Measurements from ENCODE around the gene BHLHE23. TPM values are rescaled to one million over a fixed set of nuclear protein-coding genes. Genes with fewer than 3 reads are reported as not detected.

The BHLHE23 gene
- total RNA-seq, 5 donors from 2014 or later (not counting 1 experiment from before 2014, with no cell fraction given): not detected

DNA sequence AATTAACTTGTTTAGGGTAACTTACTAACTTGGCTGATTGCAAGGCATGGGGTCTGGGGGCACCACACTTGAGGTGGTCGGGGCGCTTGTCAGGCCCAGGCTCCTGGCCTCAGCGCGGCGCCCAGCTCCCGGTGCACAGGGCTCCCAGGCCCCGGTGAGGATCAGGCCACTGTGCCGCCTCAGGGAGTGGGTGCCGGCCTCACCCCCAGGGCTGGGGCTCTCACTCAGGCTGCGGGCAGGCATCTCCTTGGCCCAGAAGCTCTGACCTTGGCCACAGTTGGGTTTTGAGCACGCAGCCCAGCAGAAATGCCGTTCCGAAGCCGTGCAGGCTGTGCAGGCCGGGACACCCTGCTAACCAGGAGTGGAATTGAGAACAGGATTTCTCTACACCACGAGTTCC, 37.8 kb upstream of the BHLHE23 start:
- H3K27ac ChIP-seq (ENCODE audit: low read length): no peak overlapping the region
- no peaks in the 10 kb centered on the region for H3K36me3 ChIP-seq (ENCODE audit: control insufficient read depth in 2 of 2, extremely low read depth in 1 of 2, insufficient read depth in 1 of 2, low read length in 1 of 2)
- H3K27me3 ChIP-seq (replicated peaks in 1 of 2; ENCODE audit: control insufficient read depth in 2 of 2, extremely low read depth in 1 of 2, insufficient read depth in 2 of 2, low read length in 1 of 2): peaks cover 0 to 40% of the 10 kb centered on the region in 2 experiments
- Mint-ChIP-seq H3K27me3 (peaks cover 13 to 45% of the 10 kb centered on the region in 2 donors), H3K36me3 (no peaks in the 10 kb centered on the region), H3K4me3 (no peak overlapping the region), H3K4me1 (no peaks in the 10 kb centered on the region), H3K9me3 (no peaks in the 10 kb centered on the region), H3K27ac (no peak overlapping the region)
- 89% methylated on average over 16 of the region's 16 CpGs for WGBS (ENCODE audit: insufficient coverage)
- CTCF ChIA-PET: no interaction called here
- ATAC-seq (replicated peaks in 1 of 4): no peak
- H3K4me3 ChIP-seq (ENCODE audit: control insufficient read depth in 1 of 2, extremely low read depth in 1 of 2, low read length in 1 of 2): no peak overlapping the region
- no peaks in the 10 kb centered on the region for H3K9me3 ChIP-seq
- DNase-seq: no peak
- H3K4me1 ChIP-seq (ENCODE audit: control insufficient read depth in 1 of 2, extremely low read depth in 1 of 2, insufficient read depth in 2 of 2, low read length in 2 of 2): no peaks in the 10 kb centered on the region
- POLR2A ChIA-PET: no interaction called here

DNA sequence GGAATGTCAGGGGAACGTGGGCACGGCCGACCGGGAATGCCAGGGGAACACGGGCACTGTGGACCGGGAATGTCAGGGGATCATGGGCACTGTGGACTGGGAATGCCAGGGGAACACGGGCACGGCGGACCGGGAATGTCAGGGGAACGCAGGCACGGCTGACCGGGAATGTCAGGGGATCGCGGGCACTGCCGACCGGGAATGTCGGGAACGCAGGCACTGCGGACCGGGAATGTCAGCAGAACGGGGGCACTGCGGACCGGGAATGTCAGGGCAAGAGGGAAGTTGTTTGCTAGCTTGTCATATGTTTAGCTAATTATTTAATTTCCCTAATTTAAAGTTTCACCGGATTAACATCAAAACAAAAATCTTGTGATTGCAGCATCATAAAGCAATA, 37.4 kb upstream of the BHLHE23 start:
- no peaks in the 10 kb centered on the region for H3K9me3 ChIP-seq
- H3K4me3 Mint-ChIP-seq: no peak overlapping the region
- no peaks in the 10 kb centered on the region for H3K36me3 ChIP-seq (ENCODE audit: control insufficient read depth in 2 of 2, extremely low read depth in 1 of 2, insufficient read depth in 1 of 2, low read length in 1 of 2)
- peaks cover 0 to 39% of the 10 kb centered on the region in 2 experiments for H3K27me3 ChIP-seq (replicated peaks in 1 of 2; ENCODE audit: control insufficient read depth in 2 of 2, extremely low read depth in 1 of 2, insufficient read depth in 2 of 2, low read length in 1 of 2)
- no peaks in the 10 kb centered on the region for H3K9me3 Mint-ChIP-seq
- H3K27me3 Mint-ChIP-seq: peaks cover 13 to 47% of the 10 kb centered on the region in 2 donors
- no peak overlapping the region for H3K27ac Mint-ChIP-seq
- DNase-seq (no peak), ATAC-seq (replicated peaks in 1 of 4) (no peak)
- H3K36me3 Mint-ChIP-seq: no peaks in the 10 kb centered on the region
- POLR2A ChIA-PET: no interaction called here
- CTCF ChIA-PET: no interaction called here
- H3K4me3 ChIP-seq (ENCODE audit: control insufficient read depth in 1 of 2, extremely low read depth in 1 of 2, low read length in 1 of 2): no peak overlapping the region
- H3K4me1 ChIP-seq (ENCODE audit: control insufficient read depth in 1 of 2, extremely low read depth in 1 of 2, insufficient read depth in 2 of 2, low read length in 2 of 2): no peaks in the 10 kb centered on the region
- no peak overlapping the region for H3K27ac ChIP-seq (ENCODE audit: low read length)
- WGBS (ENCODE audit: insufficient coverage): 91% methylated on average over 21 of the region's 25 CpGs
- H3K4me1 Mint-ChIP-seq: no peaks in the 10 kb centered on the region

DNA sequence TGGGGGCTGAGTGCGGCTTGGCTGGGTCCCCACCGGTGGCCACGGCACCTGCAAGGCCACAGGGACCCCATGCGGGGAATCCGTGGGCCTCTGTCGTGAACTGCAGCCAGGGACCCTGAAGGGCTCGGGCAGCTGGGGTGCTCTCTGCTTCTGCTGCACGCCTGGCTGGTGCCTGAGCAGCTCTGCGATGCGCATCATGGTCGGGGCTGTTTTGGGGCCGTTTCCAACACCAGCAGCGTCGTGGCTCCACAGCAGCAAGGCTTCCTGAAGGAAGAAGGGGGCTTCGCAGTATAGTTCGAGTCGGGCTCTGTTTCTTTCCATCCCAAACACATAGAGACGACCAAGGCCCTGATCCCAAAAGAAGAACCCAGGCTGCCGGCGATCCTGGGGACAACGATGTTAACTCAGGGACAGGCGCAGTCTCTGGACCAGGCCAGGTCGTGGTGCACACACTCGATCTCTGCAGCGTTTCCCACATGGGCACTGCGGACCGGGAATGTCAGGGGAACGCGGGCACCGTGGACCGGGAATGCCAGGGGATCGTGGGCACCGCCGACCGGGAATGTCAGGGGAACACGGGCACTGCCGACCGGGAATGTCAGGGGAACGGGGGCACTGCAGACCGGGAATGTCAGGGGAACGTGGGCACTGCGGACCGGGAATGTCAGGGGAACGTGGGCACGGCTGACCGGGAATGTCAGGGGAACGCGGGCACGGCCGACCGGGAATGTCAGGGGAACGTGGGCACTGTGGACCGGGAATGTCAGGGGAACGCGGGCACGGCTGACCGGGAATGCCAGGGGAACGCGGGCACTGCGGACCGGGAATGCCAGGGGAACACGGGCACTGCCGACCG, 36.8 kb upstream of the BHLHE23 start:
- no peaks in the 10 kb centered on the region for H3K4me1 Mint-ChIP-seq
- POLR2A ChIA-PET: no interaction called here
- CTCF ChIA-PET: no interaction called here
- H3K27ac ChIP-seq (ENCODE audit: low read length): no peak overlapping the region
- peaks cover 0 to 38% of the 10 kb centered on the region in 2 experiments for H3K27me3 ChIP-seq (replicated peaks in 1 of 2; ENCODE audit: control insufficient read depth in 2 of 2, extremely low read depth in 1 of 2, insufficient read depth in 2 of 2, low read length in 1 of 2)
- no peaks in the 10 kb centered on the region for H3K36me3 ChIP-seq (ENCODE audit: control insufficient read depth in 2 of 2, extremely low read depth in 1 of 2, insufficient read depth in 1 of 2, low read length in 1 of 2)
- DNase-seq (no peak), ATAC-seq (replicated peaks in 1 of 4) (no peak)
- WGBS (ENCODE audit: insufficient coverage): 88% methylated on average over 60 of the region's 64 CpGs
- no peaks in the 10 kb centered on the region for H3K9me3 Mint-ChIP-seq
- H3K27me3 Mint-ChIP-seq: peaks cover 13 to 47% of the 10 kb centered on the region in 2 donors
- no peak overlapping the region for H3K4me3 ChIP-seq (ENCODE audit: control insufficient read depth in 1 of 2, extremely low read depth in 1 of 2, low read length in 1 of 2)
- H3K4me1 ChIP-seq (ENCODE audit: control insufficient read depth in 1 of 2, extremely low read depth in 1 of 2, insufficient read depth in 2 of 2, low read length in 2 of 2): no peaks in the 10 kb centered on the region
- no peak overlapping the region for H3K27ac Mint-ChIP-seq
- H3K4me3 Mint-ChIP-seq: no peak overlapping the region
- H3K36me3 Mint-ChIP-seq: no peaks in the 10 kb centered on the region
- H3K9me3 ChIP-seq: no peaks in the 10 kb centered on the region

DNA sequence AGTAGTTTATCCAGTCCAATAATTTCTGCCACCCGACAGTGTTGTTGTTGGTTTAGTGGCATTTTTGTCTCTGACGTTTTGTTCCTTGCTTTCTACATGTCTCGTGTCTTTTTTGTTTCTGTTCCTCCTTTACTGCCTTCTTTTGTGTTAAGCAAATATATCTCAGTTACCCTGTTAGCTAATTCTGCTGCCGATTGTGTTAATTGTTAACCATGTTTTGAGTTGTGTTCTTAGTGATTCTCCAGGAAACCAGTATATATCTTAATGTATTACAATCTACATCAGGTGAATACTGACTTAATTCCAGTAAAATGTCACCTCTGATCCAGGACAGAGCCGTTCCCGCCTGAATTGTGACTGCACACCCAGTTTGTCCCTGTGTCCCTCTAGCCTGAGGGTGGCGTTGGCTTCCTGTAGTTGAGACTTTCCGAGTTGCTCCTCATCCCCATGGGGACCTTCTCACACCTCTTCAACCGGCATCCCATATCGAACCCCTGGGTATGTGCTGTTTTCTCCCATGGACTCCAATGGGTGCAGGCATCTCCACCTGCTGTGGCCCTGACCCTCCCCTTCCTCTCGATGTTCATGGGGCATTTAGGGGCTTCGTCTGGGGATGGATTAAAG, 35.8 kb upstream of the BHLHE23 start:
- peaks cover 13 to 47% of the 10 kb centered on the region in 2 donors for H3K27me3 Mint-ChIP-seq
- Histone ChIP-seq H3K36me3 (ENCODE audit: control insufficient read depth in 2 of 2, extremely low read depth in 1 of 2, insufficient read depth in 1 of 2, low read length in 1 of 2) (no peaks in the 10 kb centered on the region), H3K9me3 (no peaks in the 10 kb centered on the region), H3K4me1 (ENCODE audit: control insufficient read depth in 1 of 2, extremely low read depth in 1 of 2, insufficient read depth in 2 of 2, low read length in 2 of 2) (no peaks in the 10 kb centered on the region), H3K4me3 (ENCODE audit: control insufficient read depth in 1 of 2, extremely low read depth in 1 of 2, low read length in 1 of 2) (no peak overlapping the region), H3K27ac (ENCODE audit: low read length) (no peak overlapping the region), H3K27me3 (replicated peaks in 1 of 2; ENCODE audit: control insufficient read depth in 2 of 2, extremely low read depth in 1 of 2, insufficient read depth in 2 of 2, low read length in 1 of 2) (peaks cover 0 to 36% of the 10 kb centered on the region in 2 experiments)
- H3K9me3 Mint-ChIP-seq: no peaks in the 10 kb centered on the region
- no peak overlapping the region for H3K27ac Mint-ChIP-seq
- CTCF ChIA-PET: no interaction called here
- H3K4me1 Mint-ChIP-seq: no peaks in the 10 kb centered on the region
- no peak for DNase-seq
- POLR2A ChIA-PET: no interaction called here
- WGBS (ENCODE audit: insufficient coverage): 69% methylated on average over 6 of the region's 12 CpGs
- ATAC-seq (replicated peaks in 1 of 4): no peak
- no peaks in the 10 kb centered on the region for H3K36me3 Mint-ChIP-seq
- no peak overlapping the region for H3K4me3 Mint-ChIP-seq

DNA sequence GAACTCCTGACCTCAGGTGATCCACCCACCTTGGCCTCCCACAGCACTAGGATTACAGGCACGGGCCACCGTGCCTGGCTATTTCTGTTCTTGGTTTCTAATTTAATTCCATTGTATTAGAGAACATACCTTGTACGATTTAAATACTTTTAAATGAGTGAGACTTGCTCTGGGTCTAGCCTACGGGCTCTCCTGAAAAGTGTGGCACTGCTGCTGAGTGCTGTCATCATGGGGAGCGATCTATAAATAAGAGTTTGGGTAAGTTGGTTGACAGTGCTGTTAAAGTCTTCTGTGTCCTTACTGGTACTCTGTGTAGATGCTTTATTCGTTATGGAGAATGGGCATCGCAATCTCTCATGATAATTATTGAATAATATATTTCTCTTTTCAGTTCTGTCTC, 35.0 kb upstream of the BHLHE23 start:
- ATAC-seq (replicated peaks in 1 of 4) (no peak), DNase-seq (no peak)
- Histone ChIP-seq H3K36me3 (ENCODE audit: control insufficient read depth in 2 of 2, extremely low read depth in 1 of 2, insufficient read depth in 1 of 2, low read length in 1 of 2) (no peaks in the 10 kb centered on the region), H3K4me3 (ENCODE audit: control insufficient read depth in 1 of 2, extremely low read depth in 1 of 2, low read length in 1 of 2) (no peak overlapping the region), H3K4me1 (ENCODE audit: control insufficient read depth in 1 of 2, extremely low read depth in 1 of 2, insufficient read depth in 2 of 2, low read length in 2 of 2) (no peaks in the 10 kb centered on the region), H3K9me3 (no peaks in the 10 kb centered on the region), H3K27ac (ENCODE audit: low read length) (no peak overlapping the region), H3K27me3 (replicated peaks in 1 of 2; ENCODE audit: control insufficient read depth in 2 of 2, extremely low read depth in 1 of 2, insufficient read depth in 2 of 2, low read length in 1 of 2) (peaks cover 0 to 38% of the 10 kb centered on the region in 2 experiments)
- ChIA-PET CTCF (no interaction called here), POLR2A (no interaction called here)
- Mint-ChIP-seq H3K4me3 (no peak overlapping the region), H3K36me3 (no peaks in the 10 kb centered on the region), H3K9me3 (no peaks in the 10 kb centered on the region), H3K4me1 (no peaks in the 10 kb centered on the region), H3K27ac (no peak overlapping the region), H3K27me3 (peaks cover 13 to 50% of the 10 kb centered on the region in 2 donors)
- WGBS (ENCODE audit: insufficient coverage): no CpG with 5 or more reads among the region's 7 CpGs

DNA sequence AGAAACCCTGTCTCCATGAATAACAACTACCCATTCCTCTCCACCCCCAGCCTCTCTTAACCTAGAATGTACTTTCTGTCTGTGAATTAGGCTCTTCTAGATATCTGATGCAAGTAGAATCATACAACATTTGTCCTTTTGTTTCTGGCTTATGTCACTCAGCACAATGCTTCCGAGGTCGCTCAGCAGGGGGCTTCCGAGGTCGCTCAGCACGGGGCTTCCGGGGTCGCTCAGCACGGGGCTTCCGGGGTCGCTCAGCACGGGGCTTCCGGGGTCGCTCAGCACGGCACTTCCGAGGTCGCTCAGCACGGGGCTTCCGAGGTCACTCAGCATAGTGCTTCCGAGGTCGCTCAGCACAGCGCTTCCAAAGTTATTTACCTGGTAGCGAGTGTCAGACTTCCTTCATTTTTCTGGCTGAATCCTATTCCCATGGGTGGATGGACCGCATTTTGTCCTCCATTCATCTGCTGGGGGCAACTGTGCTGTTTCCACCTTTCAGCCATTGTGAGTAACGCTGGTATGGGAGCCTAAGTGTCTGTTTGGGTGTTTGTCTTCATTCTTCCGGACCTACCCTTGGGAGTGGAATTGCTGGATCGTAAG, 31.0 kb upstream of the BHLHE23 start:
- Mint-ChIP-seq H3K27me3 (peaks cover 13 to 47% of the 10 kb centered on the region in 2 donors), H3K36me3 (no peaks in the 10 kb centered on the region), H3K4me3 (no peak overlapping the region), H3K27ac (no peak overlapping the region), H3K9me3 (no peaks in the 10 kb centered on the region), H3K4me1 (peaks cover 8 to 13% (median 13%) of the 10 kb centered on the region in 3 donors)
- CTCF ChIA-PET: no interaction called here
- no peaks in the 10 kb centered on the region for H3K36me3 ChIP-seq (ENCODE audit: control insufficient read depth in 2 of 2, extremely low read depth in 1 of 2, insufficient read depth in 1 of 2, low read length in 1 of 2)
- ATAC-seq (replicated peaks in 1 of 4): no peak
- no peaks in the 10 kb centered on the region for H3K9me3 ChIP-seq
- no peak overlapping the region for H3K4me3 ChIP-seq (ENCODE audit: control insufficient read depth in 1 of 2, extremely low read depth in 1 of 2, low read length in 1 of 2)
- no peak overlapping the region for H3K27ac ChIP-seq (ENCODE audit: low read length)
- peaks cover 0 to 41% of the 10 kb centered on the region in 2 experiments for H3K27me3 ChIP-seq (replicated peaks in 1 of 2; ENCODE audit: control insufficient read depth in 2 of 2, extremely low read depth in 1 of 2, insufficient read depth in 2 of 2, low read length in 1 of 2)
- H3K4me1 ChIP-seq (ENCODE audit: control insufficient read depth in 1 of 2, extremely low read depth in 1 of 2, insufficient read depth in 2 of 2, low read length in 2 of 2): peaks cover 4 to 12% of the 10 kb centered on the region in 2 experiments
- DNase-seq: no peak
- 68% methylated on average over 23 of the region's 26 CpGs for WGBS (ENCODE audit: insufficient coverage)
- POLR2A ChIA-PET: no interaction called here
